Measurements from ENCODE around the gene SAMD4B. TPM values are rescaled to one million over a fixed set of nuclear protein-coding genes. Genes with fewer than 3 reads are reported as not detected.

Gene SAMD4B
- total and polyA plus RNA-seq, 9 of the 15 experiments (the other 6 are each of a cell fraction or from before 2014, with no cell fraction given), result 3.4 to 90.5 (median 38.0) TPM

GRCh38 chr19:39372941-39373340, 30.7 kb downstream of the SAMD4B start:
- no peaks in the 10 kb centered on the region for H3K27me3 ChIP-seq (ENCODE audit: control insufficient read depth in 2 of 2, insufficient read depth in 2 of 2, low read length in 2 of 2)
- peaks cover 92% of the 10 kb centered on the region for H3K36me3 ChIP-seq (ENCODE audit: control insufficient read depth, insufficient read depth, low read length)
- ChIA-PET CTCF (ENCODE audit: low intra/inter-chr PET ratio) (no interaction called here), POLR2A (interaction anchor here (1.0 to 1.8 kb wide), 2 partner anchors 17 to 18 kb away, joined by 3 to 5 read pairs; partner anchors contain the start of genes MED29 and PAF1)
- no peak overlapping the region for H3K4me3 ChIP-seq
- no peak overlapping the region for H3K4me2 ChIP-seq (ENCODE audit: insufficient read depth, low read length)
- intact Hi-C loops (cut with micrococcal nuclease) (no loop called here), in situ Hi-C loops (cut with MboI) (no loop called here)
- H2AFZ ChIP-seq (ENCODE audit: low read depth, low read length), result no peak overlapping the region
- no peak overlapping the region; a peak in 1 of 4 replicates for H3K9ac ChIP-seq (ENCODE audit: insufficient read depth in 1 of 2, low read depth in 2 of 2, low read length in 2 of 2)
- H3K9me3 ChIP-seq (replicated peaks; ENCODE audit: control insufficient read depth, insufficient read depth, low read depth, low read length), result no peaks in the 10 kb centered on the region
- FAIRE-seq, result no peak
- DNase-seq (ENCODE audit: extremely low read depth in 1 of 4, low spot score in 3 of 4), result no peak
- 77% methylated on average over 2 of the region's 2 CpGs for WGBS (ENCODE audit: insufficient coverage, low coverage, missing lambda C conversion rate)
- no TSS peak for BruUV-seq (replicated peaks)
- peaks cover 0 to 4% of the 10 kb centered on the region in 2 experiments; a peak in 1 of 5 replicates for H3K4me1 ChIP-seq (replicated peaks in 1 of 2; ENCODE audit: control insufficient read depth in 2 of 2, insufficient read depth in 2 of 2, low read length in 2 of 2)
- TF ChIP-seq NCOA1 (IDR thresholded peaks at IDR 0.05; ENCODE audit: low read depth) (no peak), NEUROD1 (IDR thresholded peaks at IDR 0.05; ENCODE audit: borderline replicate concordance, low read depth, low read length, partially characterized antibody) (no peak), POU5F1 (IDR thresholded peaks at IDR 0.05; ENCODE audit: borderline replicate concordance, low read depth, low read length, partially characterized antibody) (no peak), SMARCA5 (IDR thresholded peaks at IDR 0.05) (no peak), FOXK1 (CRISPR knock-in tag; IDR thresholded peaks at IDR 0.05; ENCODE audit: borderline replicate concordance) (no peak), TCFL5 (CRISPR knock-in tag; conservative IDR thresholded peaks at IDR 0.05) (no peak), ETV1 (tag; conservative IDR thresholded peaks at IDR 0.05; ENCODE audit: low read depth) (no peak), PML (IDR thresholded peaks at IDR 0.05; ENCODE audit: low read length) (no peak), CREB1 (IDR thresholded peaks at IDR 0.05) (no peak), CREB1 (CRISPR knock-in tag; IDR thresholded peaks at IDR 0.05) (no peak), ZNF584 (CRISPR knock-in tag; IDR thresholded peaks at IDR 0.05; ENCODE audit: low read depth) (no peak), DLX4 (CRISPR knock-in tag; IDR thresholded peaks at IDR 0.05) (no peak), ZNF766 (CRISPR knock-in tag; conservative IDR thresholded peaks at IDR 0.05) (no peak), CHD4 (IDR thresholded peaks at IDR 0.05; ENCODE audit: insufficient read depth, insufficient replicate concordance, low read depth, low read length, poor library complexity, severe bottlenecking) (no peak), ZZZ3 (IDR thresholded peaks at IDR 0.05) (no peak), ARID3B (CRISPR knock-in tag; IDR thresholded peaks at IDR 0.05; ENCODE audit: borderline replicate concordance) (no peak), SUPT5H (IDR thresholded peaks at IDR 0.05) (no peak), HDAC6 (IDR thresholded peaks at IDR 0.05; ENCODE audit: low read depth, low read length) (no peak), ZNF785 (CRISPR knock-in tag; IDR thresholded peaks at IDR 0.05) (no peak), CBFB (CRISPR knock-in tag; IDR thresholded peaks at IDR 0.05) (no peak), LEF1 (IDR thresholded peaks at IDR 0.05) (no peak)
- no peak overlapping the region for H3K27ac ChIP-seq (ENCODE audit: extremely low read depth, low read depth, low read length)
- no peaks in the 10 kb centered on the region for H3K79me2 ChIP-seq (ENCODE audit: control insufficient read depth, insufficient read depth, low read length)
- no peak for ATAC-seq
- no peaks in the 10 kb centered on the region for H4K20me1 ChIP-seq (replicated peaks; ENCODE audit: control insufficient read depth, insufficient read depth, low read length)
- peaks cover 3% of the 10 kb centered on the region for H3K9me1 ChIP-seq (ENCODE audit: control insufficient read depth, insufficient read depth, low read length)

All from K562 (cell line).